ENCODE data around the gene GLS. TPM values are rescaled to one million over a fixed set of nuclear protein-coding genes. Genes with fewer than 3 reads are reported as not detected.

GLS gene
- total and polyA plus RNA-seq, 9 of the 15 experiments (the other 6 are each of a cell fraction or from before 2014, with no cell fraction given), result 13.7 to 77.5 (median 48.2) TPM

DNA sequence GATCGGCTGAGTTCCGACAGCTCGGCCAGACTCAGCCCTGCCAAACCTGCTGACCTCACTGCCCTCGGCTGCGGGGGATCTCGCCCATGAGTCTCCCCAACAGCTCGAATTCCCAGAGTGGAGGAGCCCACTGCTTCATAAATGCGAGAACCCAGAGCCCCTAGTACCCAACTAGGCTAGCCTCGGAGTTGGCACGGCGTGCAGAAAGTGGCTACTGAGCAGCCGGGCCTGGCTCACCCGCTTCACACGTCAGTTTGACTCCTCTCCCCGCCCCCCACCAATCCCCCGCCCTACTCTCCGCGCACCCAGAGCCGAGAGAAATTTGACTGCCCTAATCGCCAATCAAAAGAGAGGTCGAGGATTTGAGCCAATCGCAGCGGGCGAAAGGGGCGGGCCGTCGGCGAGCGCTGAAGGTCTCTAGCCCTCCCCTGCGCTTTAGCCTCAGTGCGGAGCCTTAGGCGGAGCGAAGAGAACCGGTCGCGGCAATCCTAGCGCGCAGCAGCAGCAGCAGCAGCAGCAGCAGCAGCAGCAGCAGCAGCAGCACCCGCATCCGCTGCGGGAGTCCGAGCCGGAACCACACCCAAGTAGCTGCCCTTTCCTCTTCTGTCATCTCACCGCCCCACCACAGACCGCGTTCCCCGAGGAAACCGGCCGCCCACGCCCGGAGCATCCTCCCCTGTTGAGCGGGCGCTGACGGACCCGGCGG, at the start of gene GLS (continued):
- TF ChIP-seq, protein P1, sequence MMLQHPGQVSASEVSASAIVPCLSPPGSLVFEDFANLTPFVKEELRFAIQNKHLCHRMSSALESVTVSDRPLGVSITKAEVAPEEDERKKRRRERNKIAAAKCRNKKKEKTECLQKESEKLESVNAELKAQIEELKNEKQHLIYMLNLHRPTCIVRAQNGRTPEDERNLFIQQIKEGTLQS (IDR thresholded peaks at IDR 0.05), result peak; percentile 54; the same call in 1 of the 2 replicates
- TF ChIP-seq, protein P1 (CRISPR knock-in tag; conservative IDR thresholded peaks at IDR 0.05), result no peak
- peak; percentile 76 for TF ChIP-seq POLR2B (IDR thresholded peaks at IDR 0.05; ENCODE audit: low read depth, partially characterized antibody)
- no peak for TF ChIP-seq SMARCB1 (IDR thresholded peaks at IDR 0.05; ENCODE audit: insufficient read length, low read depth)
- TF ChIP-seq MCM7 (IDR thresholded peaks at IDR 0.05), result no peak
- TF ChIP-seq PHF8 (IDR thresholded peaks at IDR 0.05; ENCODE audit: borderline replicate concordance, low read length), result peak; percentile 86; the same call in 1 of the 2 replicates
- TF ChIP-seq IRF2 (CRISPR knock-in tag; IDR thresholded peaks at IDR 0.05), result no peak
- TF ChIP-seq GABPB1 (CRISPR knock-in tag; IDR thresholded peaks at IDR 0.05), result peak; percentile 36; the same call in 1 of the 2 replicates
- TF ChIP-seq ZKSCAN3 (CRISPR knock-in tag; IDR thresholded peaks at IDR 0.05), result no peak
- no peak for TF ChIP-seq NR2C2 (CRISPR knock-in tag; IDR thresholded peaks at IDR 0.05)
- TF ChIP-seq NR2C2 (tag; IDR thresholded peaks at IDR 0.05), result peak; percentile 59
- TF ChIP-seq, protein P2, sequence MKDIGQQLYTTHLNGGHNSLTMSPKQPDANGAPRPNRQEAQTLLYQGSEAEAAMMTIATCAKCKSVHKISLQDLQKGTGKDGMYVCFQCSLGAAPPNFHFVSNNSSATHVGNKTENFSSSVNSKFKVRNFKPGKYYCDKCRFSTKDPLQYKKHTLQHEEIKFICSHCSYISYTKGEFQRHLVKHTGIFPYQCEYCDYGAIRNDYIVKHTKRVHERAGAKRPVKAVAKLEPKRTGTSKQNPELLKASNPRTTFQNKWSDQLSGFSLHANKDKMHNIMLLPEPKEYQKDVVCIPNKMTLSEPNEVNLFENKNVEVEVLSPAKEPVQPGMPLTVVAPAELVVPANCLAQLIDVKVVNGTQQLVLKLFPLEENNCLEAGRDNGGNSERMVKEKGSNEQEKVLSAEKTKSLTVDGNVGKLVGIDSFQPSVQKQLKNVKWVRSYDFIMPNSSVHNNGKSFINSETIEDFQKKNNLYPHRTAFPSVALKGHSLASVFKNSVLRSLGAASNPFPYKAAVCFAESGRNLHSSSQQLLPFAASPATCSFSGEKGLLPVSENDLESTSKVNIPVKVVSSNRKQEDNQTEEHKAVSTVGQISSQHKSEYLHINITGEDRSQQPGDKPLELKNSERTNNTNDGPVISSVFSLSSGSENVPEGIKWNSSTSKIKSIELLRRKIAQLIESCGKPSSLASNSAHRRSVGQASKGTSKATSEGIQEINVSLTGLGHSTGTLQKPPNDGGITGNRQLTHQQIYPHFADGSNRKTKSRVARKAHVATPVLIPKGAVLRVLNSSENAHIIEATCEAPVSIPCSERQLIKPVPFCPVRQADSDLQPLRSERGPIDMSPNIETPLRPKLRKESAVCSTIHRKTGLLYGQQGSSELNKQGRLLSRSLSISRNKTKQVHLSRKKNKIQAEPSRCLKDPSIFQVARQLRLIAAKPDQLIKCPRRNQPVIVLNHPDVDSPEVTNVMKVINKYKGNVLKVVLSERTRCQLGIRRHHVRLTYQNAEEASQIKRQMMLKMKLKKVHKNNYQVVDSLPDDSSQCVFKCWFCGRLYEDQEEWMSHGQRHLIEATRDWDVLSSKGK (CRISPR knock-in tag; IDR thresholded peaks at IDR 0.05), result no peak
- TF ChIP-seq, protein P3, sequence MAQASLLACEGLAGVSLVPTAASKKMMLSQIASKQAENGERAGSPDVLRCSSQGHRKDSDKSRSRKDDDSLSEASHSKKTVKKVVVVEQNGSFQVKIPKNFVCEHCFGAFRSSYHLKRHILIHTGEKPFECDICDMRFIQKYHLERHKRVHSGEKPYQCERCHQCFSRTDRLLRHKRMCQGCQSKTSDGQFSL (CRISPR knock-in tag; IDR thresholded peaks at IDR 0.05), result no peak
- TF ChIP-seq, protein P3 (tag; IDR thresholded peaks at IDR 0.05), result no peak
- TF ChIP-seq TBP (optimal IDR thresholded peaks at IDR 0.05; ENCODE audit: low read depth, low read length), result peak; percentile 98
- TF ChIP-seq, protein P4, sequence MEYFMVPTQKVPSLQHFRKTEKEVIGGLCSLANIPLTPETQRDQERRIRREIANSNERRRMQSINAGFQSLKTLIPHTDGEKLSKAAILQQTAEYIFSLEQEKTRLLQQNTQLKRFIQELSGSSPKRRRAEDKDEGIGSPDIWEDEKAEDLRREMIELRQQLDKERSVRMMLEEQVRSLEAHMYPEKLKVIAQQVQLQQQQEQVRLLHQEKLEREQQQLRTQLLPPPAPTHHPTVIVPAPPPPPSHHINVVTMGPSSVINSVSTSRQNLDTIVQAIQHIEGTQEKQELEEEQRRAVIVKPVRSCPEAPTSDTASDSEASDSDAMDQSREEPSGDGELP (CRISPR knock-in tag; IDR thresholded peaks at IDR 0.05; ENCODE audit: borderline replicate concordance), result peak; percentile 48; the same call in 1 of the 2 replicates
- TF ChIP-seq ASH1L (IDR thresholded peaks at IDR 0.05; ENCODE audit: borderline replicate concordance, low read depth, partially characterized antibody), result peak; percentile 51
- TF ChIP-seq, protein P5, sequence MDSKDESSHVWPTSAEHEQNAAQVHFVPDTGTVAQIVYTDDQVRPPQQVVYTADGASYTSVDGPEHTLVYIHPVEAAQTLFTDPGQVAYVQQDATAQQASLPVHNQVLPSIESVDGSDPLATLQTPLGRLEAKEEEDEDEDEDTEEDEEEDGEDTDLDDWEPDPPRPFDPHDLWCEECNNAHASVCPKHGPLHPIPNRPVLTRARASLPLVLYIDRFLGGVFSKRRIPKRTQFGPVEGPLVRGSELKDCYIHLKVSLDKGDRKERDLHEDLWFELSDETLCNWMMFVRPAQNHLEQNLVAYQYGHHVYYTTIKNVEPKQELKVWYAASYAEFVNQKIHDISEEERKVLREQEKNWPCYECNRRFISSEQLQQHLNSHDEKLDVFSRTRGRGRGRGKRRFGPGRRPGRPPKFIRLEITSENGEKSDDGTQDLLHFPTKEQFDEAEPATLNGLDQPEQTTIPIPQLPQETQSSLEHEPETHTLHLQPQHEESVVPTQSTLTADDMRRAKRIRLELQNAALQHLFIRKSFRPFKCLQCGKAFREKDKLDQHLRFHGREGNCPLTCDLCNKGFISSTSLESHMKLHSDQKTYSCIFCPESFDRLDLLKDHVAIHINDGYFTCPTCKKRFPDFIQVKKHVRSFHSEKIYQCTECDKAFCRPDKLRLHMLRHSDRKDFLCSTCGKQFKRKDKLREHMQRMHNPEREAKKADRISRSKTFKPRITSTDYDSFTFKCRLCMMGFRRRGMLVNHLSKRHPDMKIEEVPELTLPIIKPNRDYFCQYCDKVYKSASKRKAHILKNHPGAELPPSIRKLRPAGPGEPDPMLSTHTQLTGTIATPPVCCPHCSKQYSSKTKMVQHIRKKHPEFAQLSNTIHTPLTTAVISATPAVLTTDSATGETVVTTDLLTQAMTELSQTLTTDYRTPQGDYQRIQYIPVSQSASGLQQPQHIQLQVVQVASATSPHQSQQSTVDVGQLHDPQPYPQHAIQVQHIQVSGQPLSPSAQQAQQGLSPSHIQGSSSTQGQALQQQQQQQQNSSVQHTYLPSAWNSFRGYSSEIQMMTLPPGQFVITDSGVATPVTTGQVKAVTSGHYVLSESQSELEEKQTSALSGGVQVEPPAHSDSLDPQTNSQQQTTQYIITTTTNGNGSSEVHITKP (IDR thresholded peaks at IDR 0.05; ENCODE audit: partially characterized antibody), result peak; percentile 46

Measured in K562 (cell line).